ENCODE measurements around the gene MLNR. TPM values are rescaled to one million over a fixed set of nuclear protein-coding genes. Genes with fewer than 3 reads are reported as not detected.

The MLNR gene
- under 0.01 TPM in 1 of 2 replicates, not detected in the other for total RNA-seq

DNA sequence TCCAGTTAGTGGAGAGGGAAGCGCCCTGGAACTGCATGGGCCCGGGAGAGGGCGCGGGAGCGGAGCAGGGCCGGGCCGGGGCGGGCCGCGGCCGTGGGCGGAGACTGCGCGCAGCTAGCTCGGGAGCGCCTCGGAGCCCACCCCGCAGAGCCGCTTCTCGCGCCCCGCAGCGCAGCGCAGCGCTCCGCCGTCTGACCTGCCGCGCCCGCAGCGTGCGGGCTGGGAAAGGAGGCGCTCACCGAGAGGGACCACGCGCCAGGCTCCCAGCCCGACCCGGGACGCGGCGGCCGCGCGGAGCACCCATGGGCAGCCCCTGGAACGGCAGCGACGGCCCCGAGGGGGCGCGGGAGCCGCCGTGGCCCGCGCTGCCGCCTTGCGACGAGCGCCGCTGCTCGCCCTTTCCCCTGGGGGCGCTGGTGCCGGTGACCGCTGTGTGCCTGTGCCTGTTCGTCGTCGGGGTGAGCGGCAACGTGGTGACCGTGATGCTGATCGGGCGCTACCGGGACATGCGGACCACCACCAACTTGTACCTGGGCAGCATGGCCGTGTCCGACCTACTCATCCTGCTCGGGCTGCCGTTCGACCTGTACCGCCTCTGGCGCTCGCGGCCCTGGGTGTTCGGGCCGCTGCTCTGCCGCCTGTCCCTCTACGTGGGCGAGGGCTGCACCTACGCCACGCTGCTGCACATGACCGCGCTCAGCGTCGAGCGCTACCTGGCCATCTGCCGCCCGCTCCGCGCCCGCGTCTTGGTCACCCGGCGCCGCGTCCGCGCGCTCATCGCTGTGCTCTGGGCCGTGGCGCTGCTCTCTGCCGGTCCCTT, at the start of gene MLNR:
Gene MLNR, plus strand, starts transcription at position 303 of the 820 bp plus-strand sequence. Its CDS starts 0 bp downstream, at position 303.

DNA sequence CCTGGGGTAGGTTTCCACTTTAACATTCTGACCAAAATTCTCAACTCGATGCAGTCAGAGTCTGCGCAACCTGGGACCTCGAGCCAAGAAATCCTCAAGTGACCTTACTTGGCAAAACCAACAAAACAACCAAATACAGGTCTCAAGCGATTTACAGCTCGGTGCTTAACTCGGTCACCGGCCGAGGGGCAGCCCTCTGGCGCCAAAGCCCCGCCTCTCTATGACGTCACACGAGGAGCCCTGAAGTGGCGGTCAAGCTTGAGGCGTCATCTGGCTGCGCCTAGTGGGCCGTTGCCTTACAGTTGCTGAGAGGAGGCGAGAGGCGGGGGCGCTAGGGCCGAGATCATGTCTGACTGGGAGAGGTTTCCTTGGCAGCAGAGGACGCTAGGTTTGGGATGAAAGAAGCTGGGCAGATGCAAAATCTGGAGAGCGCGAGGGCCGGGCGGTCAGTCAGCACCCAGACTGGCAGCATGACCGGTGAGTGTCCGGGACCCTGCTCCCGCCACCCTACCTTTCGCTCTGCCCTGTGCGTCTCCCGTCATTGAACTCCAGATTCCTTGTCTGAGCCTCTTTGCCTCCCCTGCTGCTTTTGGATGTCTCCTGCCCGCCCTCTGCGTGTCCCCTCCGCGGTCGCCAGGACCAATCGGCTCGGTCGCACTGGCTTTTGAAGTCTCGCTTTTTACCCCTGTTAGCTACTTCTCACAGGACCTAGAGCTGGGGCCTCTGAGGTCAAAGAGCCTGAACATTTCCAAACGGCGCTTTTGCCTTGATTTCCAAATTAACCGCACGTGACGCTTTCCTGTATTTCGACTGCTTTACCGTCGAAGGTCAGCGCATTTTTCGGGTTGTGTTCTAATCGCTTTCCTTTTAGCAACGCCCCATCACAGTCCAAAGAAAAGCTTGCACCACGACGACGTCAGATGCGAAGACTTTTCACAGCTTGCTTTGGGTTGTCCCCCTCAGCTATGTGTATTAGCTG, 27.8 kb downstream of the MLNR start, which contains the start of gene CDADC1:
Gene CDADC1, plus strand, starts transcription at position 283 of the 979 bp plus-strand sequence. Its CDS starts 113 bp downstream, at position 396.

Small RNA genes lying within 50 kb of the gene (small RNA-seq; reads per million reads assigned to genes)
- not detected for gene COX7CP1

Other genes with a start within 250 kb of the MLNR start
- gene FNDC3A, start 244.4 kb upstream of the MLNR start, total RNA-seq: 59.9 and 70.2 TPM in 2 replicates
- 2.7 and 3.3 TPM in 2 replicates for gene CDADC1, start 27.6 kb downstream of the MLNR start, total RNA-seq
- gene CAB39L, start 223.7 kb downstream of the MLNR start, total RNA-seq: 9.6 and 11.1 TPM in 2 replicates
- gene SETDB2, start 223.9 kb downstream of the MLNR start, total RNA-seq: 7.6 and 8.5 TPM in 2 replicates

Measured in subcutaneous preadipocyte (primary cell).